HG02798 (cell line): ENCODE data around the gene SLC9A3.

ENCODE experiments used
- ATAC-seq: cut with Tn5 transposase; IDR thresholded peaks from one replicate; pipeline ENCODE4 v1.9.1; 2021; ENCODE audit warnings: mild to moderate bottlenecking; ENCODE audit not compliant: unreplicated experiment, poor library complexity

The SLC9A3 gene

GRCh38 chr5:435961-436640 is 88.1 kb downstream of the SLC9A3 start:
- ATAC-seq, result no peak

- no peak for ATAC-seq
Measured at GRCh38 chr5:435156-435790, 89.0 kb downstream of the SLC9A3 start.

GRCh38 chr5:434443-435146 is 89.7 kb downstream of the SLC9A3 start:
- ATAC-seq, result no peak

- no peak for ATAC-seq
Measured at GRCh38 chr5:433836-434235, 90.4 kb downstream of the SLC9A3 start.

- ATAC-seq, result no peak
Measured at GRCh38 chr5:432928-433791, 91.1 kb downstream of the SLC9A3 start.

GRCh38 chr5:432201-432927 is 91.9 kb downstream of the SLC9A3 start:
- no peak for ATAC-seq

GRCh38 chr5:431711-432050 is 92.6 kb downstream of the SLC9A3 start:
- no peak for ATAC-seq

GRCh38 chr5:431001-431710 is 93.1 kb downstream of the SLC9A3 start:
- peak; percentile 87 for ATAC-seq

- ATAC-seq, result no peak
Measured at GRCh38 chr5:430214-430925, 93.9 kb downstream of the SLC9A3 start.

- ATAC-seq, result no peak
Measured at GRCh38 chr5:429453-430188, 94.6 kb downstream of the SLC9A3 start.

- no peak for ATAC-seq
Measured at GRCh38 chr5:428754-429452, 95.3 kb downstream of the SLC9A3 start.

- ATAC-seq, result no peak
Measured at GRCh38 chr5:428219-428618, 96.0 kb downstream of the SLC9A3 start.

GRCh38 chr5:427415-428087 is 96.7 kb downstream of the SLC9A3 start:
- no peak for ATAC-seq

GRCh38 chr5:426392-426976 is 97.8 kb downstream of the SLC9A3 start:
- no peak for ATAC-seq

GRCh38 chr5:425714-426113 is 98.5 kb downstream of the SLC9A3 start:
- ATAC-seq, result no peak

- ATAC-seq, result peak; percentile 83
Measured at GRCh38 chr5:424301-425110, 99.7 kb downstream of the SLC9A3 start.
